ENCODE data around the gene TMX3.

DNA sequence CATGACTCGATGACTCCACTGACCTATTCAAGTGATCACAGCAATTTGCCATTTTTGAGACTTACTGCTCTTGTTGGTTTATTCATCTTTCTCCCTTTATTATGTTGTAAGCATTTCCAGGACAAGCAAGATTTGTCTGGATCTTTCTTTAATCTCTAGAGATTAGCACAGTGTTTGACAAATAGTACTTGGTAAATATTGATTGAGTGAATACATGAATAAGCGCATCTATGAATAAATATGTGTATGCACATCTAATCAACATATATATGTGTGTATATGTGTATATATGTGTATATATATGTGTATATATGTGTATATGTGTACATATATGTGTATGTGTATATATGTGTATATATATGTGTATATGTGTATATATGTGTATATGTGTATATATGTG, 7.3 kb downstream of the TMX3 start:
- TF ChIP-seq POLR2A (IDR thresholded peaks at IDR 0.05; ENCODE audit: low read depth, low read length), result no peak
- no peak for TF ChIP-seq POLR2AphosphoS5 (IDR thresholded peaks at IDR 0.05; ENCODE audit: low read depth, low read length)
- no peak for TF ChIP-seq TAF1 (IDR thresholded peaks at IDR 0.05; ENCODE audit: borderline replicate concordance, low read depth, low read length)

All from GM12892 (cell line).